CD4-positive, alpha-beta T cell treated with Interleukin-2 at 100 ng/mL for 4 hours (primary cell): ENCODE data around the gene KLHL12.

Experiments
- DNase-seq: peaks from one replicate; pipeline ENCODE4 v3.0.0-alpha.2; 2020; ENCODE audit warnings: low spot score

Gene KLHL12

DNA sequence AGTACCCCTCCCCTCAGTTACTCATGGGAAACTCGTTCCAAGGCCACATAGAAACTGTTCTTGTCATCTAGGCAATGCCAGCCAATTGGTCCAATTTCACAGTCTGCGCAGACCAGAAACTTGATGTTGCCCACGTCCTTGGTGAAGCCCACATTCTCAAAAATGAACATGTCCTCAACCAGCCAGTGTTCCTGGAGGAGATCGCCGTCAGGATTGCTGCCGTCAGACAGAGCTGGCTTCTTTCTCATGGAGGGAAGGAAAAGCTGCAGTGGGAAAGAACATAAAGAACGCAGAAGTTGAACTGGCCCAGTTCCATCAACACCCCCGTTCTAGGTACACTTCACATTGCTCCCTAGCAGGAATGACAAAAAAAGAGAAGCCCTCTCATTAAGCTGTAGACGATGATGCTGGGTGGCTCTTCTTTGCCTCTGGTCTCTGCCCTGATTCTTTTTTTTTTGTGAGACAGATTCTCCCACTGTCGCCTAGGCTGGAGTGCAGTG is 46.0 kb downstream of the KLHL12 start:
- DNase-seq: no peak

DNA sequence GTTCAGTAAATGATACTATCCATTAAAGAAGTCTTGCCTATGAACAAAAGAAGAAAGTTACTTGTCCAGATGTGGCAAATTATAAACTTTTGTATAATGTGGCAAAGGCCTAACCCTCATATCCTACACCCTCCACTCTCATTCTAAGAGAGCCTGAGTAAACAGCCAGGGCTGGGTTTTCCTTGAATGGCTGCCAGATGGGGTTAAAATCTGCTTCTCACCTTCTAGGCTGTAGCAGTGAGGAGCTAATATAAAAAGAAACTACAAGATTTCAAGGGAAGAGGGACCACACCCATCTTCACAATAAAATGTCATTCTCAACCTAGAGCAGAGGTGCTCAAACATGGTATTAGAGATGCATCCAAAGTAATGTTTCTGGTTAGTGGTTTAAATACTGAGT is 47.0 kb downstream of the KLHL12 start:
- no peak for DNase-seq

DNA sequence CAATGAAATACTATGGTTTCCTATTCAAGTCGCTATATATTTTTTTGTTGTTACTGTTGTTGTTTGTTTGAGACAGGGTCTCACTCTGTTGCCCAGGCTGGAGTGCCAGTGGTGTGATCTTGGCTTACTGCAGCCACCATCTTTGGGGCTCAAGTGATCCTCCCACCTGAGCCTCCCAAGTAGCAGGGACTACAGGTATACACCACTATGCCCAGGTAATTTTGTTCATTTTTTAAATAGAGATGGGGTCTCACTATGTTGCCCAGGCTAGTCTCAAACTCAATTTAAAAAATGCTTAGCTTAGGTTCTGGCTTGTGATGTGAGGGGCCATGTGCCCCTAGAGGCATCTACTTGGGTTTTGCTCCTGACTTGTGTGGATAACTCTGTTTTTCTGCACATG is 47.9 kb downstream of the KLHL12 start:
- no peak for DNase-seq

DNA sequence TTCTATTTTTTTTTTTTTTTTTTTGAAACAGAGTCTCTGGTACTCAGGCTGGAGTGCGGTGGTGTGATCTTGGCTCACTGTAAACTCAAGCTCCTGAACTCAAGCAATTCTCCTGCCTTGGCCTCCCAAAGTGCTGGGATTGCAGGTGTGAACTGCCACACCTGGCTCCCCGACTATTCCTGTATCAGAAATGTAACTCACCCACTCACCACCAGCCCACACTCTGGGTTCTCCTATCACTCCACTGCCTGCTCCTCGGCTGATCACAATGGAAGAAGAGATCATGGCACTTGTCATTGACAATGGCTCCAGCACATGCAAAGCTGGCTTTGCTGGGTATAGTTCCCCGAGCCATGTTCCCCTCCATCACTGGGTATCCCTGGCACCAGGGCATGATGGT is 54.0 kb downstream of the KLHL12 start:
- DNase-seq: no peak

DNA sequence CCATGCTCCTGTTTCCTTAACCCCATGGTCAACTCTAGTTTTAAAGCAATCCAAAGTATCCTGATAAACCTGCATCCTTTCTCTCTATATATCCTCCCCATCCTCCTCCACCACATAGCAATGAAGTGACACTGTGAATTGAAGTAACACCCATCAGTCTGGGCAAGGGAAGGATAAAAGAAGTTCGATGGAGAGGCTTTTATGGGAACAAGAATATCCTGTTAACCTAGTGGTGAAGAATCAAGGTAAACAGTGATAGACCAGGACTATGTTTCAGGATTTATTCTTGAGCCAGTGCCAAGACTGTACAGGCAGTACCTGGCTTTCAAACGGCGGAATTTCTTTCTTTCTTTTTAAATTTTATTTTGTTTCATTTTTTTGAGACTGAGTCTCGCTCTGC is 55.7 kb downstream of the KLHL12 start:
- DNase-seq: no peak

DNA sequence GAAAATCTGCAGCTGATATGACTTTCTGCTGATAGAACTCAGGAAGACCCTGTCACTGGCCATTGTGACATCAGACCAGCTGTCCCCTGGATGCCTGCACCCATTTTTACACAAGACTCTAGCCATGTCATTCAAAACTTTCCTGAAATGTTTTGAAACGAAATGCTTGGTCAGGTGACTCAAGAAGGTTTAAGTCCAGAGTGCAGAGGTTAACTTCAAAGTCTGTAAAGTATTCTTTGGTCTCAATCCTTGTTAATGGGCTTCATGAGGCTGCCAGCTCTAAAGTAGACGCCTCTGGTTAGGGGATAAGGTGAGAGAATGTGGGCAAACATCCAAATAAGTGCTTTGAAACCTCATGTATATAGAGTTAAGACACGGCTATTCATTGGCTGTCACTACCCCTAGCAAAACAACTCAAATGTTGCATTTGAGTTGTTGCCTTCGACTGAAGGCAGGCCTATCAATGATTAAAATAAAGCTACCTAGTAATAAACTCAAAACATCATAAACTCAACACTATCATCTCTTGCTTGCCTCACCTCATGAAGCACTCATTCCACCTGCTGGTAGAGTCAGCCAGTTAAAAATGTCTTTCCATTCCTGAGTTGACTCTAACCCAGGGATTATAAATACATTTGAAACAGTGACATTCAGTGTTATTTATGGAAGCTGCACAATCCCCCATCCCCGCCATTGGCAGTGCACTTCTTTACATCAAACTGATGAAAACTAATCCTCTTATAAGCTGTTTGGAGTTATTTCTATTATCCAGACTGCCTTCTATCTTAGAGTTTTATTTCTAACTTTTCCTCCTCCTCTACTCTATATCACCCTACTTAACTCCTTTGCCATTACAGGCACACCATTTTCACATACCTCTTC is 64.1 kb downstream of the KLHL12 start:
- DNase-seq: no peak

DNA sequence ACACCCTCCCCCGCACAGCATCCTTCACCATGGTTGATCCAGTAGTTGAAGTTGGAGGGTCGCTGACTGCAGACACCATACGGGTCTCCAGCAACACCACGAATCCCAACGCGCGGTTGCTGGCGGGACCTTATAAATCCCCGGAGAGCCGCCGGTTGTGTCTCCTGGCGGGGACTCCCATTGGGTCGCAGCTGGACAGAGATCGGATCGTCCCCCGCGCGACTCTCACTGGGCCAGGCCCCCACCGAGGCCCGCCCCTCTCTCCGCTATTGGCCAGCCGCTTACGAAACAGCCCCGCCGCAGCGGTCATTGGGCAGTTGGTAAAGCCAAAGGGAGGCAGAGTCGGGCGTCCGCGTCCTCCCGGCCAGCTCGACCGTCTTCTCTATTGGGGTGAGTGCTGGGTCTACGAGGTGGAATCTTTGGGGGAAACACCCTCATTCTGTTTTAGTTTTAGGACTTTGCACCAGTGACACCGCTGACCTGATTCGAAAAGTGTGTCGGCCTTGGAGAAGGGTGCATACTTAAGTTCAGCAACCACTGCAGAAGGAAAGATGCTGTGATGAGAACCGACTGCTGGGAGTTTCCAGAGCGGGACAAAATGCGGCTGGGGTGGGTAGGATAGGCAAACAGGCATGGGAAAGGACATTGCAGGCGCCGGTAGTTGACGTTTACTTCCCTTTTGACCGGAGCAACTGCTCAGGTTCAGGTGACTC is 65.5 kb downstream of the KLHL12 start:
- peak; percentile 35 for DNase-seq

DNA sequence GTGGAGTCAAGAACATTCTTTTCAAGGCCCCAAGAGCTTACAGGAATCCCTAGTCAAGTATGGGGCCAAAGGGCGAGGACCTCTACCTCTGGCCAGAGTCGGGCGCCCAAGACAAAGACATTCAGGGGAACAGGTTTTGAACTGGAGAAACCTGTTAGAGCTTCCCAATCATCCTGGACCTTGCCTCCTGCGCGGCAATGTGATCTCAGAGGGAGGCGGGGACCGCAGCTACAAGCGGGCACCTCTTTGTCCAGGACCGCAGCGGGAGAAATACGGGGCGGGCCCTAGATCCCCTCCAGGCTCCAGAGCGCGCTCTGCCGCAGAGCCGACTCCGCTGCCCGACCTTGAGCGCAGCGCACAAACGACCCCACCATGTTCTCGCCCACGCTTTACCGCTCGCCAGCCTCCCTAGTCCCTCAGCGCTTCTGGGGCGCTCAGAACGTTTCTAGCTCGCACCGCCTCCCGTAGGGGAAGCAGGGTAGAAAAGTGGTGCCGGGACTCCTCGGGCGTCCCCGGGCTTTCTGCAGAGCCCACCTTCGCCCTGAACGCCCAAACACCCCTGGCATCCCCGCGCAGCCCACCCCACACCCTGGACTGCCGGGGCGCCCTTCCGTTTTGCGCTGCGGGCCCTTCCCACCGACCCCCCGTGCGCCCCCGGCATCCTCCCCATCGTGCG is 66.2 kb downstream of the KLHL12 start:
- DNase-seq: no peak

DNA sequence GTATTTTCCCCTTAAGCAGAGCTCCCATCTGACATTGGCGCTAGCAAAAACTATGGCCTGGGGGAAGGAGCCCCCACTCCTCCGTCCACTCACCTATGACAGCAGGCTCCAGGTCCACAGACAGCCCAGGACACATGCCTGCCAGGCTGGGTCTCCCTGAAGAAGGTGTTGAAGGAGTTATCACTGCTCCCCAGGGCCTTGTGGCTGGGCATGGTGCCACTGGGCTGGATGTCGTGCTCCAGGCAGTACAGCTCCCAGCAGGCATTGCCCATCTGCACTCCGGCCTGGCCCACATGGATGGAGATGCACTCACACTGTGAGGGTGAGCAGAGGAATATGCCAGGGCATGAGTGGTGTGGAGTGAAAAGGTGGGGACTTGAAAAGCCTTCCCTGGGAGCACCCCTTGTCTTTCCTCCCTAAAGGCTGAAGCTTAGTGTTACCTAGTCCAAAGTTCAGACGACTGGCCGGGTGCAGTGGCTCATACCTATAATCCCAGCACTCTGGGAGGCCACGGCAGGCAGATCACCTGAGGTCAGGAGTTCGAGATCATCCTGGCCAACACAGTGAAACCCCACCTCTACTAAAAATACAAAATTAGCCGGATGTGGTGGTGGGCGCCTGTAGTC is 68.1 kb downstream of the KLHL12 start:
- DNase-seq: no peak

DNA sequence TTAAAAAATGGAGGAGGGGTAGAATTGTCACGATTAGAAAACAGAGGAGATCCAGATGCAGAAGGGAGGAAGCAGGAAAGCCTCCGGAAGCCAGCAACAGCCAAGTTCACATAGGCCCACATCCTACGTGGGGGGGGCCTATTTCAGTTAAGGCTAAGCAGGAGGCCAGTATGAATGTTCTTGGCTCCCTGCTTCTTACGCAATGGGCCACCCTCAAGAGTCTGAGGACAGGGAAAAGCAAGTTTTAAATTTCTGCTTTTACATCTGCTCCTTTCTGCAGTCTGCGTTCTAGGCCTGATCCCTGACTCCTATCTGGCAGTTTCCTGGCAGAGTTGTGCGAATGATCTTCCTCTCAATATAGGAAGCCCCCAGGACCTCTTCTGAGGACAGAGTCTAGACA is 68.7 kb downstream of the KLHL12 start:
- DNase-seq: no peak

DNA sequence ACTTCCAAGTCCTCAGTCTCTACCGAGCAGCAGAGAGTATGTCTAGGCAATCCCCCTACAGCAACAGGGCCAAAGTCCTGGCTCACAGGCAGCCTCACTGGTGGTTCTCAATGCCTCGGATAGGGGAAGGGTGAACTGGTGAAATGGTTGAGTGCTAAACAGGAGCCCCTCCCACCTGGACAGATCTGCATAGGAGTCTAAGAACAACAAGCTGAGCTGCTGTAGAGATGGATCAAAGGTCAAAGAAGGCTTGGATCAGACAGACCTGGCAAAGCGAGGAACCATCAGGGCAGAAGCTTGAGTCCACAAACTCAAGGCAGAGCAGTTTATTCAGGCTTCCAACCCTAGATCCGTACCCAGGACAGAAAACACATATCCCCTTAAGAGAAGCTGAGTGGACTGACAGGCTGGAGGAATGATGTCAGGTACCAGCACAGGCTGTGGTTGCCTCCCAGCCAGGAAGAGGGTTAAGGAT is 69.9 kb downstream of the KLHL12 start:
- no peak for DNase-seq

DNA sequence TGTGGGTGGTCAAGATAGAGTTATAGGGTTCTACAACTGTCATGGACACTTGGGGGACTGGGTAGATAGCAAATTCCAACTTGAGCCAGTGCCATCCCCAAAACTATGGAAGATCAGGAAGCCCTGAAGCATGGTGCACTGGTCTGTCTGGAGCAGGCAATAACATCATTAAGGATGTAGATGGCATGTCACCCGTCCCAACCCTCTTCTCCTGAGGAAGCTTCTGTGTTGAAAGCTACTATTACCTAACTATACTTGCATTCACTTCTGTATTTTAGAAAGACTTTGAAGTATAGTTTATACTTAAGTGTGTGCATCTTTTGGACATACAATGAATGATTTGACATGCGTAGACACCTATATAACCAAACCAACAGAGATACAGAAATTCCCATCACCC is 71.0 kb downstream of the KLHL12 start:
- no peak for DNase-seq

DNA sequence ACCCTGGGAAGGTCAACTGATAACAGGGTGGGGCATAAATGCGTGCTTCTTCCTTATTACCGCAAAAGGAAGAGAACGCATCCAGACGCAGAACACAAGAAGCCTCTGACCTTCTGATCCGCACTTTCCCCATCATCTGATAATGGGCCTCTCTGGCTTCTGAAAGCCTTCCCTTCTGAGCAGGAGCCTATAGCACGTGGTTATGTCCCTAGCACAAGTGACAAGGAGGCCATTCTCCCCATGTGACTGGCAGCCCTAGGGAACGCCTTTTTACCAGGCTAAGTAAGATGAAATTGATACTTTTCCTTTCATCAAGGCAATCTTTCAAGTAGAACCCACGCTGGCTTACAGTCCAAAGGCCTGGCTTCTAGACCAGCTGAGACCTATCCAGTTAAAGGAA is 72.2 kb downstream of the KLHL12 start:
- DNase-seq: no peak

DNA sequence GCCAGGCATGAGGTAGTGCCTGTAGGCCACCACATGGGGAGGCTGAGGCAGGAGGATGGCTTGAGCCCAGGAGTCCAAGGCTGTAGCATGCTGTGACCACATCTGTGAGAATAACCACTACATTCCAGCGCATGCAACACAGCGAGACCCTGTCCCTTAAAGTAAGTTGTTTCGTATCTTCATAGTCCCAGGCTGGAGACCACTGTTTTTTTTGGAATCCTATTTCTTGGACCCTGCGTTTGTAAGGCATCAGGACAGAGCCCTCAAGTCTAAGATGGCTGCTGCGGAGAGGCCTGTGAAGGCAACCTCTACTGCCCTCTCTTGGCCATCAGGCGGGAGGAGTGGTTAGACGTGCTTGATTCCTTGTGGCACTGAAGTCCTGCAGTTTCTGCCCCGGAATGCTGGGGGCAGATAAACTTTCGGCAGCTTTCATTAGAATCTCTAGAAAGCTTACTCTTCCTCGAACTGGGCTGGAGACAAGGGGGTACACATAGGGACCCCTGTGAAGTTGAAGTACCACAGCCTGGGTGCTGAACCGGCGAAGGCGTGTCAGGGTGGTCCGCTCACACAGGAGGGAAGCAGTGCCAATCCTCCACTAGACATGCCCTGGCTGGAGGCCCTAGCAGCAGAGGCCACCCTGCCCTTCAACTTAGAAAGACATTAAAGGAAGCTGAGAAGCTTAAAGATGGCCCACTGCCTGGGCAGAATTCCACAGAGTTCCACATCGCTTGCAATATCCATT is 74.7 kb downstream of the KLHL12 start:
- peak; percentile 38 for DNase-seq

DNA sequence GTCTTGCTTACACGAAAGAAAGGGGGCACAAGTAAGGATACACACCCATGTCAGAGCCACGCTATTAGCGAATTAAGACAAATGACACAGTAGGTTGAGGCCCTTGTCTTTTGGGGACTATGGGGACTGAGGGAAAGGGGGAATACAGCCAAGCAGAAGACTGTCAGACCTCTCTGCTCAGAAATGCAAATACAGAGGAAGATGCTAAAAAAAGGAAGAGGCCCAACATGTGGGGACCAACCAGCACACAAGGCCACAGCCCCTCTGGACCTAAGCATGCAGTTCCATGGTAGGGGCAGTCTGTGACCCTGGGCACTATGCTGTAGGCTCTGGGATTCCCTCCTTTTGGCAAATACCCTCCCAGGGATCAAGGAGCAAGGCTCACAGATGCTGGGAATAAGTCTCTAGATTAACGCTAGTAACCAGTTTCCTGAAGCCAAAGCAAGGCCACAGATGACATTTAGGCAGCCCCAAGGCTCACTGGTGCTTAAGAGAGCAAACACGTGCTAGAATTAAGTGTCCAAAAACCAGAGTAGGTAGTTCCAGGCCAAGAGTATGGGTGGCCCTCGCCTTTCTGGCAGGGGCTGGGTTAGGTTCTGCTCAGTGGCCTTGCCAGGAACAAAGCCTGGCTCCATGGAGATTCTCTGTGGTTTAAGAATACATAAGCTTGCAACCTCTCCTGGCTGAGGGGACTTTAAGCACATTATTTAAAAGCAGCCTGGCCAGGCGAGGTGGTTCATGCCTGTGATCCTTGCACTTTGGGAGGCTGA is 76.3 kb downstream of the KLHL12 start:
- DNase-seq: no peak

DNA sequence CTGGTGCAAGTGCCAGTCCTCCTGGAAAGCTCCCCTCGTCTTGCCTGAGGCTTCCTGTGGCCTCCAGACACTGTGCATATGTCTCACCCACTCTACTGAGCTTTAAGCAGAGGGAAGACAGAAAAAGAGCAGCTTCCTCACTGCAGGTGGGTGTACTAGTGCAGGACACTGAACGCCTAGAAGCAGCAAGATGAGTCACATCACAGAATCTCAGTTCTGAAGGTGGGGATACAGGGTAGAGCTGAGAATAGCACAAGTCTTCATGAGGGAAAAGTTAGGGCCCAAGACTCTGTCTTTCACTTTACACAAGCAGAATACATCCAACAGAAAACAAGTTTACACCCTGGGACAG is 78.9 kb downstream of the KLHL12 start:
- DNase-seq: no peak

DNA sequence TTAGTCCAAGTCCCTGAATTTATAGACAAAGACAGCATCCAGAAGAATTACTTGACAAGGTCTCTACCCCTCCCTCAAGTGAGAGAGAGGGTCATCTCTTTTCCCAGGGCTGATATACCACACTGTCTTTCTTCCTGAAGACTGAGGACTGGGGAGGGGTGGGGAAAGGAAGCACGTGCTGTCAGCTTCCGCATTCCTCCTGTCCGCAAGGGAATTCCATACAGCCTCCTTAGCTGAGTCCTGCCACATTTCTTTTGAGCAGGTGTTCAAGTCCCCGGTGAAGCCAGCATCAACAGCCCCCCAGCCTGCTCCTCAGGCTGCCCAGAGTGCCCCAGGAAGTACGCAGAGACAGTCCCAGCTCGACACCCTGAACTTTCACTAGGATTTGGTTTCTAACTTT is 82.1 kb downstream of the KLHL12 start:
- no peak for DNase-seq

DNA sequence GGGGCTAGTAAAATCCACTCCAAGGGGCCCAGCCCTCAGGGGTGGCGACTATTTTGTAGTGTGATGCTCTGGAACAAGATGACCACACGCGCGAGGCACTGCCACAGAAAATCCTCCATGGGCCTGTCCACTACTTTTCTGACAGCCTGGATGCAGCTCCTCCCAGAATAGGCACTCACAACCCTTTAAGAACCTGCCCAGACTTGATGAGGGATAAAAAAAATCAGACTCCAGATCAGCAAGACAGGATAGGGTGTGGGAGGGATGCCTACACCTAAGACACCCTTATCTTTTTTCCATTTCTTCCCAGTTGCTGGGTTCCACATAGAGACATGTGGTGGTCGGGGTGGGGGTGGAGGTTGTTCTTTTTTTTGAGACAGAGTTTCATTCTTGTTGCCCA is 82.8 kb downstream of the KLHL12 start:
- DNase-seq: no peak

DNA sequence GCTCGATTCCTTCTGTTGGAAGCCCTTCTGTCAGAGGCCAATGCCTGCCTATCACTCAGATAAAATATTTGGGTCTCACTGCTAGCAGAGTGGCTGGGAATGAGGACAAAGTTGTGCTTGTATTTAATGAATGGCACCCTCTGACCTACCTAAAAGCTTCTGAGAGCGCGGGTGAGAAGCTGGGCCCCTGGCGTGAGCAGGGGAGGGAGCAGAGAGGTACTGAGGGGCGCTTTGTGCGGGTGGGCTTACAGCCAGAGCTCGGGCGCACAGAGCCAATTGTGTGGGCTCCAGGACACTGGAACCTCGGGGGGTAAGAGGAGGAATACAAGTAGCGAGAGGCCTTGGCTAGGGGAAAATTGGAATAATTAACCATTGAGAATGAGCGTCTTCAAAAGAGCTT is 84.0 kb downstream of the KLHL12 start:
- DNase-seq: no peak
